GM12801 (cell line): ENCODE data around the gene STRIP2.

Experiments used
- CTCF ChIP-seq: IDR thresholded peaks from one replicate; pipeline ENCODE4 v1.5.1; 2011; ENCODE audit warnings: control low read depth; ENCODE audit not compliant: insufficient read length; ENCODE audit errors: extremely low read depth

The STRIP2 gene

DNA sequence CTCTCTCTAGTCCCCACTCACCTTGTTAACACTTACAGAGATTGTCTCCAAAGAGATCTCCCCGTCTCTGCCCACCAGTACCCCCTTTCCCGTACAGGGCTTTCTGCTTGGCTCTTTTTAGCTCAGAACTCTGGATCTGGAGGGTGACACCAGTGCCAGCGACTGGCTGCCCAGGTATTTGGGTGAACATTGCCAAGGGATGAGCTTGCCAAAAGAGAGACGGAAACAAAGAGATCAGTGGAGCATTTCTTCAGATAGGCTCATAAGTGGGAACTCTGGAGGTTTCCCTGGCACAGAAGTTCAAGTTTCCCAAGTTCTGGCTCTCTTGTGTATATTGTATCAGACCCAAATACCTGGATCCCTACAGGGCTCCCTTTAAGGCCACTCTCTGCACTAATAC is 30.0 kb downstream of the STRIP2 start:
- no peak for TF ChIP-seq CTCF

DNA sequence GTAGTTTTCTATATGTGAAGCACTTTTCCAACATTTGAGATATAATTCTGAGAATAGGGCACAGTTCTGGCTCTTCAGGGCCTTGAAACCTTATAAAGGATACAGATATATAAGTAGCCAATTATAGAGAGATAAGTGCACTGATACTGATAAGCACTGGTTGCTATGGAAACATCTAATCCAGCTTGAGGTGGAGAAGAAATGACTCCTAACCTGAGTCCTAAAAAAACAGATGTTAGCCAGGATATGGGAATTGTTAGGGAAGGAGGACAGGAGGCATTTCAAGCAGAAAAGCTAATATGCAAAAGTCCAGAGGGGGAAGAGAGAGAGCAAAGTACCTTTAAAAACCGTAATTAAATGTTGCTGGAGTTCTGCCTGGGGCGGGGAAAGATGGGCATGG is 30.8 kb downstream of the STRIP2 start:
- no peak for TF ChIP-seq CTCF

- TF ChIP-seq CTCF, result no peak
Measured at GRCh38 chr7:129466796-129467195, 32.6 kb downstream of the STRIP2 start.

DNA sequence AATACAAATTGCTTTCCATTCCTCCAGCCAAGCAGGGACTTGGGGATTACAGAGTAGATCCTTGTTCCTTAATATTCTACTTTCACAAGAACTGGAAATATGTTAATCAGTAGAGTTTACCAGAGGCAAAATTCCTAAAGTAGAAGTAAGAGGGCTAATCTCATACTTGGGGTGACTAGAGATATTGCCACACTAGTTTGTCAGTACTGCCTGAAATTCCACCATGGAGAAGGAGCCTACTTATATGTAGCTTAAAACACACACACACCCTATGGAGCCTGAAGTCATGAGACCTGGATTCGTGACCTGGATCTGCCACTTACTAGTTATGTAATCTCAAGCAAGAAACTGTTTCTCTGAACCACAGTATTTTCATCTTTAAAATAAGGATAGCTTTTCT is 33.9 kb downstream of the STRIP2 start:
- no peak for TF ChIP-seq CTCF

DNA sequence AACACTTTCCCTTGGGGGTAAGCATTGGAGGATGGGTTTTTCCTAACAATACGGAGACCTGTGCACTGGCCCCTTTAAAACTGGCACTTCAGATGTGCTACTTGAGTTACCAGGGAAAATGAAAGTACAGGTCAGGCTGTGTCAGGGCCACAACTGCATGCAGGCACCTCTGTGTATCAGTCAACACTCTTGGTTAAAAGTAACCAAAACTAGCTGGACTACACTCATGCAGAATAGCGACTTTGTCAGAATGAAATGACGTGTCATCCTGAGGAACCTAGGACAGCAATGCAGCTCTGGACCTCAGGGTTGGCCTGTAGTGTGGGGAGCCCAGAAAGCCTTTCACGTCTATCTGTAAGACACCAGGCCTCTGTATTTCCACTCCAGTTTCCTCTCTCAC is 34.3 kb downstream of the STRIP2 start:
- TF ChIP-seq CTCF, result no peak

DNA sequence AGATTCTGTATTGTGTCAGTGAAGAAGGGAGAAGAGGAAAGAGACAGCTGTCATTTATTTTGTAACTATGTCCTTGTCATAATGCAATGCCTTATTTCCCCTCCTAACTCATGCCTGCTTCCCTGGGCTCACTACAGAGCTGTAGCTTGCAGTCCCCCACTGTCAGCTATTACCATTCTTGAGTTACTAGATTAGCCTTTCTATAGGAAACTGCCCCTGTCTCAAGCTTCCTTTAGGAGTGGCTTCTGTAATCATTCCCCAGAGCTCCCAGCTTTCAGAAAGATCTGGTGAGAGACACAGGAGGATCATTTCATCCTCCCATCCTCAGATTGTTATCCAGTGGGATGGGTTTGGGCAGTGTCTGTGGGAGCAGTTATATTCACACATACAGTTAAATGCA is 35.7 kb downstream of the STRIP2 start:
- no peak for TF ChIP-seq CTCF

DNA sequence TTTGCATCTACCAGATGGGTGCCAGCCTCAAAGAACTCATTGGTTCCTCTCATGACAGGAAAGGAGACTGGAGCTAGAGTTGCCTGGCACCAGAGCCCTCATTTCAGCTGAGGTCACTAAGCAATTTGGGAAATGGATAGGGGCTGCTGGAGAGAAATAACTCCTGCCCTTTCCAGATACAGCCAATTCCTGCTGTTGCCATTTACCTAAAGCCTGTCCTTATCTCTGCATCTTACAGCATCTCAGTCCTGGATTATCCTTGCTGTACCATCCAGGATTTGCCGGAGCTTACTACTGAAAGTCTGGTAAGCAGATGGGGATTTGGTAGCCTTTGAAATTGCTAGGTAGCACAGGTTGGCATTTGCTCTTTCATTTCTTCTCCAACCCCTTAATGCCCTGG is 36.2 kb downstream of the STRIP2 start:
- no peak for TF ChIP-seq CTCF

DNA sequence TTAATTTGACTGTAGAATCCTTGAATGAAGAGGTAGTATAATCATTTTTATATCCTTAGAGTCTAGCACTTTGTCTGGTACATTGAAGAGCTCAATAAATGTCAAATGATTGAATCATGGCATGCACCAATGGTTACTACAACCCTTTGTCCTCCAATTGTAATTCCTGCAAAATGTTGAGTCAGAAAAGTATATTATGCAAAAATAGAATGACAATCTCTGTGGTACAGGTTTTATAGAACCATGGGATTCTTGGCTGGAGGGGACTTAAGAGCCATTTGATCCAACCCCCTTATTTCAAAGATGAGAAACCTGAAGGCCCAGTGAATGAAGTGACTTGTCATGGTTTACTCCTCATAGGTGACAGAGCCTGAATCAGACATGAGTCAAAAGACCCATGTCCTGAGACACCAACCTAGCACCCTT is 37.2 kb downstream of the STRIP2 start:
- no peak for TF ChIP-seq CTCF
